ENCODE results near the gene FAM107B. TPM values are rescaled to one million over a fixed set of nuclear protein-coding genes. Genes with fewer than 3 reads are reported as not detected.

FAM107B gene
- total and polyA plus RNA-seq, 2 of the 13 experiments (the other 11 are each of a cell fraction or from before 2014, with no cell fraction given) = 15.7 to 24.8 TPM

GRCh38 chr10:14601326-14601725 is 173.4 kb downstream of the FAM107B start:
- Histone ChIP-seq H2AFZ (ENCODE audit: low read length) (no peak overlapping the region), H3K4me1 (ENCODE audit: insufficient read depth, low read length) (peaks cover 58% of the 10 kb centered on the region), H3K27me3 (ENCODE audit: control insufficient read depth in 1 of 2, insufficient read depth in 2 of 2, low read length in 2 of 2) (no peaks in the 10 kb centered on the region), H3K36me3 (replicated peaks in 1 of 2; ENCODE audit: control insufficient read depth in 1 of 2, insufficient read depth in 2 of 2, low read length in 2 of 2) (peaks cover 3 to 17% of the 10 kb centered on the region in 2 experiments; a peak in 4 of 5 replicates), H3K4me3 (replicated peaks in 1 of 3; ENCODE audit: insufficient read depth in 1 of 3, low read depth in 2 of 3, low read length in 3 of 3) (no peak overlapping the region), H3K9me3 (ENCODE audit: low read length) (no peaks in the 10 kb centered on the region), H3K27ac (ENCODE audit: extremely low read length, insufficient read depth, low read length) (no peak overlapping the region), H3K9ac (ENCODE audit: insufficient read depth, low read depth, low read length) (no peak overlapping the region), H3K79me2 (ENCODE audit: insufficient read depth, low read length) (peaks cover 50% of the 10 kb centered on the region), H3K4me2 (ENCODE audit: low read depth, low read length) (peak overlapping the region; percentile 97; the same call in 1 of the 2 replicates), H4K20me1 (ENCODE audit: insufficient read depth, low read length) (peaks cover 3% of the 10 kb centered on the region; the same call in 1 of the 2 replicates)
- DNase-seq (ENCODE audit: low spot score) (no peak), ATAC-seq (no peak), FAIRE-seq (no peak)
- CTCF ChIA-PET (ENCODE audit: low intra/inter-chr PET ratio, low total read pairs) = no interaction called here
- POLR2A ChIA-PET = interaction anchor here (1.5 kb wide), 1 partner anchor 23 kb away, joined by 4 read pairs; no protein-coding TSS in a partner anchor
- intact Hi-C loops (cut with micrococcal nuclease; ENCODE audit: unreplicated experiment) (loop anchor here (5.0 to 10.0 kb wide), 2 partner anchors 64 to 353 kb away; partner anchors contain the start of genes DCLRE1C and MEIG1), in situ Hi-C loops (cut with HindIII; ENCODE audit: extremely low pct_ligation_motif_present, low pct_unique_long_range_greater_than_20kb) (no loop called here)
- TF ChIP-seq PHB2 (IDR thresholded peaks at IDR 0.05; ENCODE audit: partially characterized antibody) (no peak), FOXK2 (IDR thresholded peaks at IDR 0.05) (no peak), ZNF850 (CRISPR knock-in tag; conservative IDR thresholded peaks at IDR 0.05) (no peak), ZNF773 (CRISPR knock-in tag; IDR thresholded peaks at IDR 0.05; ENCODE audit: borderline replicate concordance) (no peak), ZNF329 (CRISPR knock-in tag; IDR thresholded peaks at IDR 0.05; ENCODE audit: low read depth) (no peak), NFATC3 (CRISPR knock-in tag; IDR thresholded peaks at IDR 0.05) (no peak), GMEB1 (CRISPR knock-in tag; IDR thresholded peaks at IDR 0.05; ENCODE audit: borderline replicate concordance) (no peak), ZNF224 (CRISPR knock-in tag; IDR thresholded peaks at IDR 0.05) (no peak), ZNF747 (CRISPR knock-in tag; IDR thresholded peaks at IDR 0.05; ENCODE audit: borderline replicate concordance) (no peak), SRSF1 (optimal IDR thresholded peaks at IDR 0.05; ENCODE audit: low read depth, low read length) (no peak), TEAD3 (CRISPR knock-in tag; optimal IDR thresholded peaks at IDR 0.05; ENCODE audit: borderline replicate concordance) (no peak)
- TF ChIP-seq, protein P1, sequence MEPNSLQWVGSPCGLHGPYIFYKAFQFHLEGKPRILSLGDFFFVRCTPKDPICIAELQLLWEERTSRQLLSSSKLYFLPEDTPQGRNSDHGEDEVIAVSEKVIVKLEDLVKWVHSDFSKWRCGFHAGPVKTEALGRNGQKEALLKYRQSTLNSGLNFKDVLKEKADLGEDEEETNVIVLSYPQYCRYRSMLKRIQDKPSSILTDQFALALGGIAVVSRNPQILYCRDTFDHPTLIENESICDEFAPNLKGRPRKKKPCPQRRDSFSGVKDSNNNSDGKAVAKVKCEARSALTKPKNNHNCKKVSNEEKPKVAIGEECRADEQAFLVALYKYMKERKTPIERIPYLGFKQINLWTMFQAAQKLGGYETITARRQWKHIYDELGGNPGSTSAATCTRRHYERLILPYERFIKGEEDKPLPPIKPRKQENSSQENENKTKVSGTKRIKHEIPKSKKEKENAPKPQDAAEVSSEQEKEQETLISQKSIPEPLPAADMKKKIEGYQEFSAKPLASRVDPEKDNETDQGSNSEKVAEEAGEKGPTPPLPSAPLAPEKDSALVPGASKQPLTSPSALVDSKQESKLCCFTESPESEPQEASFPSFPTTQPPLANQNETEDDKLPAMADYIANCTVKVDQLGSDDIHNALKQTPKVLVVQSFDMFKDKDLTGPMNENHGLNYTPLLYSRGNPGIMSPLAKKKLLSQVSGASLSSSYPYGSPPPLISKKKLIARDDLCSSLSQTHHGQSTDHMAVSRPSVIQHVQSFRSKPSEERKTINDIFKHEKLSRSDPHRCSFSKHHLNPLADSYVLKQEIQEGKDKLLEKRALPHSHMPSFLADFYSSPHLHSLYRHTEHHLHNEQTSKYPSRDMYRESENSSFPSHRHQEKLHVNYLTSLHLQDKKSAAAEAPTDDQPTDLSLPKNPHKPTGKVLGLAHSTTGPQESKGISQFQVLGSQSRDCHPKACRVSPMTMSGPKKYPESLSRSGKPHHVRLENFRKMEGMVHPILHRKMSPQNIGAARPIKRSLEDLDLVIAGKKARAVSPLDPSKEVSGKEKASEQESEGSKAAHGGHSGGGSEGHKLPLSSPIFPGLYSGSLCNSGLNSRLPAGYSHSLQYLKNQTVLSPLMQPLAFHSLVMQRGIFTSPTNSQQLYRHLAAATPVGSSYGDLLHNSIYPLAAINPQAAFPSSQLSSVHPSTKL (CRISPR knock-in tag; IDR thresholded peaks at IDR 0.05) = no peak
- TF ChIP-seq, protein P2, sequence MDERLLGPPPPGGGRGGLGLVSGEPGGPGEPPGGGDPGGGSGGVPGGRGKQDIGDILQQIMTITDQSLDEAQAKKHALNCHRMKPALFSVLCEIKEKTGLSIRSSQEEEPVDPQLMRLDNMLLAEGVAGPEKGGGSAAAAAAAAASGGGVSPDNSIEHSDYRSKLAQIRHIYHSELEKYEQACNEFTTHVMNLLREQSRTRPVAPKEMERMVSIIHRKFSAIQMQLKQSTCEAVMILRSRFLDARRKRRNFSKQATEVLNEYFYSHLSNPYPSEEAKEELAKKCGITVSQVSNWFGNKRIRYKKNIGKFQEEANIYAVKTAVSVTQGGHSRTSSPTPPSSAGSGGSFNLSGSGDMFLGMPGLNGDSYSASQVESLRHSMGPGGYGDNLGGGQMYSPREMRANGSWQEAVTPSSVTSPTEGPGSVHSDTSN (CRISPR knock-in tag; IDR thresholded peaks at IDR 0.05) = no peak
- TF ChIP-seq, protein P3, sequence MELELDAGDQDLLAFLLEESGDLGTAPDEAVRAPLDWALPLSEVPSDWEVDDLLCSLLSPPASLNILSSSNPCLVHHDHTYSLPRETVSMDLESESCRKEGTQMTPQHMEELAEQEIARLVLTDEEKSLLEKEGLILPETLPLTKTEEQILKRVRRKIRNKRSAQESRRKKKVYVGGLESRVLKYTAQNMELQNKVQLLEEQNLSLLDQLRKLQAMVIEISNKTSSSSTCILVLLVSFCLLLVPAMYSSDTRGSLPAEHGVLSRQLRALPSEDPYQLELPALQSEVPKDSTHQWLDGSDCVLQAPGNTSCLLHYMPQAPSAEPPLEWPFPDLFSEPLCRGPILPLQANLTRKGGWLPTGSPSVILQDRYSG (CRISPR knock-in tag; IDR thresholded peaks at IDR 0.05) = no peak
- TF ChIP-seq, protein P4, sequence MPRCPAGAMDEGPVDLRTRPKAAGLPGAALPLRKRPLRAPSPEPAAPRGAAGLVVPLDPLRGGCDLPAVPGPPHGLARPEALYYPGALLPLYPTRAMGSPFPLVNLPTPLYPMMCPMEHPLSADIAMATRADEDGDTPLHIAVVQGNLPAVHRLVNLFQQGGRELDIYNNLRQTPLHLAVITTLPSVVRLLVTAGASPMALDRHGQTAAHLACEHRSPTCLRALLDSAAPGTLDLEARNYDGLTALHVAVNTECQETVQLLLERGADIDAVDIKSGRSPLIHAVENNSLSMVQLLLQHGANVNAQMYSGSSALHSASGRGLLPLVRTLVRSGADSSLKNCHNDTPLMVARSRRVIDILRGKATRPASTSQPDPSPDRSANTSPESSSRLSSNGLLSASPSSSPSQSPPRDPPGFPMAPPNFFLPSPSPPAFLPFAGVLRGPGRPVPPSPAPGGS (CRISPR knock-in tag; IDR thresholded peaks at IDR 0.05) = no peak
- BruUV-seq (replicated peaks) = no TSS peak
- 86% methylated on average over 4 of the region's 4 CpGs for WGBS (ENCODE audit: low lambda C conversion rate)
